Karpas-422 (cell line): ENCODE results near the gene CELF2. TPM values are rescaled to one million over a fixed set of nuclear protein-coding genes. Genes with fewer than 3 reads are reported as not detected.

Experiments used
- DNase-seq: peaks from one replicate; pipeline ENCODE4 v3.0.0-alpha.2; 2015
- H2AFZ ChIP-seq: fragments of 200-600 bp; sonication (generic); 2 replicates; pipeline ENCODE4 v1.6.1; 2014; ENCODE audit warnings: antibody characterized with exemption, low read length, mixed read lengths
- H3K27ac ChIP-seq: fragments of 200-600 bp; sonication (generic); 2 replicates; pipeline ENCODE4 v1.5.1; 2014; ENCODE audit warnings: mild to moderate bottlenecking, low read length, moderate library complexity
- H3K27me3 ChIP-seq: fragments of 200-600 bp; sonication (generic); 2 replicates; pipeline ENCODE4 v1.6.1; 2014; ENCODE audit warnings: low read length, mixed read lengths
- H3K36me3 ChIP-seq: fragments of 200-600 bp; sonication (generic); 2 replicates; pipeline ENCODE4 v1.6.1; 2014; ENCODE audit warnings: low read length, mixed read lengths; ENCODE audit not compliant: insufficient read depth
- H3K4me1 ChIP-seq: fragments of 200-600 bp; sonication (generic); 2 replicates; pipeline ENCODE4 v1.6.1; 2014; ENCODE audit warnings: mild to moderate bottlenecking, low read length, mixed read lengths
- H3K4me2 ChIP-seq: fragments of 200-600 bp; sonication (generic); 2 replicates; pipeline ENCODE4 v1.6.1; 2014; ENCODE audit warnings: low read length, low read depth, mild to moderate bottlenecking; ENCODE audit not compliant: poor library complexity, severe bottlenecking
- H3K4me3 ChIP-seq: fragments of 200-600 bp; sonication (generic); 2 replicates; pipeline ENCODE4 v1.5.1; 2014; ENCODE audit warnings: mild to moderate bottlenecking, antibody characterized with exemption, low read length, mixed read lengths
- H3K79me2 ChIP-seq: fragments of 200-600 bp; sonication (generic); 2 replicates; pipeline ENCODE4 v1.6.1; 2014; ENCODE audit warnings: mild to moderate bottlenecking, low read length, mixed read lengths
- H3K9ac ChIP-seq: fragments of 200-600 bp; sonication (generic); 2 replicates; pipeline ENCODE4 v1.6.0; 2014; ENCODE audit warnings: low read length
- H3K9me2 ChIP-seq: fragments of 200-600 bp; sonication (generic), shearing (Covaris generic); replicated peaks from 2 replicates; pipeline ENCODE4 v1.6.0; 2014; ENCODE audit warnings: mild to moderate bottlenecking, low read length, moderate library complexity; ENCODE audit not compliant: insufficient read depth
- H3K9me3 ChIP-seq: fragments of 300-700, 200-600 bp; sonication (generic); 2 replicates; pipeline ENCODE4 v1.6.1; 2014; ENCODE audit warnings: low read length, mixed read lengths
- H4K20me1 ChIP-seq: fragments of 200-600 bp; sonication (generic); 2 replicates; pipeline ENCODE4 v1.6.1; 2014; ENCODE audit warnings: mild to moderate bottlenecking, antibody characterized with exemption, low read length, low read depth; ENCODE audit not compliant: insufficient read depth
- total RNA-seq: library from RNA; depleted of rRNA; stranded (reverse); fragments of >200 nt; shearing (Covaris generic); gene quantifications from 2 replicates; pipeline ENCODE4 v1.2.3, GENCODE V29; 2014; ENCODE audit warnings: low replicate concordance

Gene CELF2
- total RNA-seq, 1 experiment from 2014 or later: 2.3 TPM

DNA sequence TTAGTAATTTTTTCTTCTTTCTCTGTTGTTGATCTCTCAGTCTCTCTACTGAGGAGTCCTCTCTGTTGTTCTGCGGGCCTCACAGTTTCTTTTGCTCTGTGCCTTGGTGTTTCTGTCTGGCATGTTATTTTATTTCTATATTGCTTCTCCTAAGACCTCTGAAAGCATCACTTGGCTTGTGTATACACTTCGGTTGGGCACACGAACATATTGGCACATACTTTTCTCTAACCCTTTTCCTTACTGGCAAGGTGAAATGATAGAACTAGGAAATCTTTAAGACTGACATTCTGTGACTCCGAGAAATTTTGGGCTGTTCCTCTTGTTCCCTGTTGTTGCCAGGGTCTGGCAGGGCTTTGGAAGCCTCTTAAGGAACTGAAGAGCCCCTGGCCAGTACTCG lies 148.9 kb downstream of the CELF2 start:
- H3K36me3 ChIP-seq: no peaks in the 10 kb centered on the region
- no peak for DNase-seq
- no peak overlapping the region for H3K9ac ChIP-seq
- no peak overlapping the region for H2AFZ ChIP-seq
- H3K4me3 ChIP-seq: no peak overlapping the region
- H3K79me2 ChIP-seq: no peaks in the 10 kb centered on the region
- H4K20me1 ChIP-seq: no peaks in the 10 kb centered on the region
- no peak overlapping the region for H3K4me2 ChIP-seq
- 0 out of 2 replicates have a peak, but pooled peaks cover 4% of the 10 kb centered on the region for H3K27me3 ChIP-seq
- H3K4me1 ChIP-seq: peaks cover 33% of the 10 kb centered on the region
- no peaks in the 10 kb centered on the region for H3K9me2 ChIP-seq
- H3K9me3 ChIP-seq: no peaks in the 10 kb centered on the region
- H3K27ac ChIP-seq: no peak overlapping the region

DNA sequence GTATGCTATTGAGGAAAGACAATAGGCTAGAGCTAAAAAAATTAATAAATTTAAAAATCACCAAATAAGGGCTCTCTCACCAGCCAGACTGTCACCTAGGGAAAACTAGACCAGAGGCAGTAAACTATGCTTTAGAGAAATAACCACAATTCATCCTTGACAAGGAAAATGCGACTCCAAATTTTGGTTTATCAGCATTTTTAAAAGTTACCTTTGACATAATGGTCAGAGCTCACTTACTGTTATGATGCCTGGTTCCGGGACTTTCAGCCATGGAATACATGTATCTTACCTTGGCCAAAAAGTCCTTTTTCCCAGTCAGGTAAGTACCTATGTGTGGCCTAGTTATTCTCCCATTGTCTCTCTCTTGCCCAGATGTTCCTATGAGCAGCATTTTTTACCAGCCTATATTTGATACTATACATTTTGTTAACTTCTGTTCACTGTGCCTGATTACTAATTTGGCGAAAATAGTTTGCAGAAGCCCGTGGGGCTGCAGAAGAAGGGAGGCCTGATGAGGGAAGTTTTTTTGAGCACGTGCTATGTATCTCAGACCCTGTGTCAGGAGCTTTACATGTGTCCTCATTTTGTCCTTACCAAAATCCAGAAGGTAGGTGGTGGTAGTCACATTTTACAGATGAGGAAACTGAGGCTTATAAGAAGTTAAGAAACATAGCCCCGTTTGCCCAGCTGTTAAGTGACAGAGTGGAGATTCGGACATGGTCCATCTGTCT lies 149.7 kb downstream of the CELF2 start:
- Histone ChIP-seq H3K9me2 (no peaks in the 10 kb centered on the region), H3K9ac (no peak overlapping the region), H3K4me1 (peaks cover 33% of the 10 kb centered on the region), H3K27ac (no peak overlapping the region), H2AFZ (no peak overlapping the region), H3K9me3 (no peaks in the 10 kb centered on the region), H3K27me3 (0 out of 2 replicates have a peak, but pooled peaks cover 4% of the 10 kb centered on the region), H3K4me2 (no peak overlapping the region), H4K20me1 (no peaks in the 10 kb centered on the region), H3K4me3 (no peak overlapping the region), H3K79me2 (no peaks in the 10 kb centered on the region), H3K36me3 (no peaks in the 10 kb centered on the region)
- DNase-seq: no peak

DNA sequence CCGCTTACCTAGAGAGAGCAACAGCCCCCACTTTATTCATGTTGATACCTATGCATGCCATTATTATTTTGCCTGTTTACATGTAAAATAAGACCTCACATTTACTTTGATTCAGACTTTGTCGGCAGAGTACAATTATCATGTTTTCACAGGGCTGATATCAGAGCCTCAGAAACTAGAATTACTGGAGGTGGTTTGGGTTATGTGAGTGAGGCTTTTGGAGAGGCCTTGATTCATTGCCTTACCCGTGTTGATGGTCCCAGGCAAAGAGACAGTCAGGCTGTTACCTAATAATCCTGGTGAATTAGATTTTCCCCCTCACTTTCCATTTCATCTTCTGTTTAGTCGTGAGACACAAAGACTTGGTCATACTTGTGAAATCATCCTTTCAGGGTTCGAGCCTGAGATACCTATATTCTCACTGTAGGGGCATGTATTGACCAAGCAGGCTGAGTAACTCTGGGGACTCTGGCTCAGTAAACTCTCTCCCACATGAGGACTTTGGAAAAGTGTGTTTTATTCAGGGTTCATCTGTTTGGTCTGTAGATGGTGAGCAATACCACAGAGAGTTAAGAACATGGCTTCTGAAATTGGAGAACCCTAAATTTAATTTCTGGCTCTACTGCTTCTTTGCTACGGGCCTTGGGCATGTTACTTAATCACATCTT lies 150.9 kb downstream of the CELF2 start:
- H3K36me3 ChIP-seq: no peaks in the 10 kb centered on the region
- no peak overlapping the region for H3K9ac ChIP-seq
- no peak overlapping the region for H2AFZ ChIP-seq
- no peaks in the 10 kb centered on the region for H4K20me1 ChIP-seq
- no peaks in the 10 kb centered on the region for H3K79me2 ChIP-seq
- H3K9me2 ChIP-seq: no peaks in the 10 kb centered on the region
- no peak overlapping the region for H3K4me3 ChIP-seq
- no peaks in the 10 kb centered on the region for H3K9me3 ChIP-seq
- no peak overlapping the region for H3K27ac ChIP-seq
- 0 out of 2 replicates have a peak, but pooled peaks cover 4% of the 10 kb centered on the region for H3K27me3 ChIP-seq
- H3K4me2 ChIP-seq: no peak overlapping the region
- no peak for DNase-seq
- peaks cover 24% of the 10 kb centered on the region for H3K4me1 ChIP-seq

DNA sequence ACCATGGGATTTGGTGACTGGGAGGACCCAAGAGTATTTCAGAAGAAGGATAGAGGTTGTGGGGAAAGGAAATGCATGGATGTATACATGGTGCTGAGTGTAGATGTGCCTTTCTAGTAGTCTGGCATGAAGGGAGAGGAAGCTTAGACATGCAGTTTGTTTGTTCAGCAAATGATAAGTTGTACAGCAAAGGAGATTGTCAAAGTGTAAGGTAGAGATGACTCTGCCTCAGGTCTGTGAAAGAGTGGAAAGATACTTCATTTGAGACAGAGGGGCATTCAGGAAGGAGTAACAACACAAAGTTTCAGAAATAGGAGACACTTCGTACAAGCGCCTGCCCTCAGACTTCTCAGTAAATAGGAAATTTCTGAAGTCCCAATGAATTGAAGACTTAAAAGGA lies 152.3 kb downstream of the CELF2 start:
- Histone ChIP-seq H3K36me3 (no peaks in the 10 kb centered on the region), H3K4me2 (no peak overlapping the region), H3K4me1 (peaks cover 10% of the 10 kb centered on the region), H4K20me1 (no peaks in the 10 kb centered on the region), H3K9me2 (no peaks in the 10 kb centered on the region), H3K9me3 (no peaks in the 10 kb centered on the region), H3K27me3 (0 out of 2 replicates have a peak, but pooled peaks cover 4% of the 10 kb centered on the region), H3K9ac (no peak overlapping the region), H3K4me3 (no peak overlapping the region), H3K27ac (no peak overlapping the region), H3K79me2 (no peaks in the 10 kb centered on the region), H2AFZ (no peak overlapping the region)
- no peak for DNase-seq

DNA sequence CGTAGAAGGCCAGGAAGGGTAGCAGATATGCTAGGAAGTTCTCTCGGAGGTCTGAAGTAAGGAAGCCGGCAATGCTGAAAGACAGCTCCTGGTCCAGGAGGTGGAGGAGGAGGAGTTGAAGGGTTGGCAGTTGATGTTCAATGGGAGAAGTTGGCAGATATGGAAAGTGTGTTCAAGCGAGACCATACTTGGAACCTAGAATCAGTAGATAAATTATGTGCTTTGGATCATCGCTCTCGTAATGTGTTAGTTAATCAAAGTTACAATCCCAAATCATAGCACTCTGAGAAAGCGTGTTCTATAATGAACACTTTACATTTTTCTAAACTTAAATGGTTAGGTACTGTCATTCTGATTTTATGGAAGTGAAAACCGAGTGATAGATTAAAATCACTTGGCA lies 152.9 kb downstream of the CELF2 start:
- Histone ChIP-seq H3K9me2 (no peaks in the 10 kb centered on the region), H2AFZ (no peak overlapping the region)

DNA sequence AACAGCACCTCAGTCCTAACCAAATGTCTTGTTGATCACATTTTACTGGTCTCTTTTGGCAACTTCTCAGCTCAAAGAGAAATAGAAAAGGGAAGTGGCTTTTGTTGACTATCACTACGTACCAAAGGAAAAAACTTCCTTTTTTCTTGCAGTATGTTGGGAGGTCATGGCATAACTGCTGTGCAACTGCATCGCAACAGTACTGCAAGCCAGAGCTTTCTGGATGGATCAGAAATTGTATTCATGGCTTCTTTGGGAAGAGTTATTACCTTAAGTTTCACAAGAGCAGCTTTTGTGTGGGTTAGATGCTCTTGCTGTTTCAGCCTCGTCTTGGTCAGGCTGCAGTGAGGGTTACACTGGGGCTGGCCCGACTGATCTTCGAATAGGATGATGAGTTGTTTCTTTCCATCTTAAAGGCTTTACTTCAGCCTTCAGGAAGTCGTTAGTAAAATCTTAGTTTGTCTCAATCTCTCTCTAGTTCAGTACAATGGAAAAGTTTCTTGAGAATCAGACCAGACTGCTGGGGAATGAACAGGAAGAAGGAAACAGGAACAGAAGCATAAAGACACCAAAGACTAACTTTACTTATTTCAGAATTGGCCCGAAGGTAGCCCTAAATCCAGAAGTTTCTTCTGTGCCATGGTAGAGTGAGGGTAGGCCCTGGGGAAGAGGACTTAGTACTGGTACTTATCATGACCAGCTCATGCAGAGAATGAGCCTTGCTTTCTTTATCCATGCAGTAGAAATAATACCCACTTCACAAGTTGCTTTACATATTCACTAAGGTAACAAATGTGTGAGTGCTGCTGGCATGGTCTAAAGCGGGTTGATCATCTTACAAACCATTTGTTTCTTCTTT lies 153.6 kb downstream of the CELF2 start:
- no peaks in the 10 kb centered on the region for H3K9me3 ChIP-seq
- H3K4me1 ChIP-seq: no peaks in the 10 kb centered on the region
- H3K4me3 ChIP-seq: no peak overlapping the region
- H3K27ac ChIP-seq: no peak overlapping the region
- DNase-seq: no peak
- no peaks in the 10 kb centered on the region for H3K79me2 ChIP-seq
- H2AFZ ChIP-seq: no peak overlapping the region
- 0 out of 2 replicates have a peak, but pooled peaks cover 4% of the 10 kb centered on the region for H3K27me3 ChIP-seq
- no peaks in the 10 kb centered on the region for H3K9me2 ChIP-seq
- H3K9ac ChIP-seq: no peak overlapping the region
- H4K20me1 ChIP-seq: no peaks in the 10 kb centered on the region
- no peak overlapping the region for H3K4me2 ChIP-seq
- H3K36me3 ChIP-seq: no peaks in the 10 kb centered on the region

More for the DNA sequence above, 152.9 kb downstream of the CELF2 start:
- peaks cover 4% of the 10 kb centered on the region for H3K4me1 ChIP-seq
- H4K20me1 ChIP-seq: no peaks in the 10 kb centered on the region
- H3K9ac ChIP-seq: no peak overlapping the region
- 0 out of 2 replicates have a peak, but pooled peaks cover 4% of the 10 kb centered on the region for H3K27me3 ChIP-seq
- no peaks in the 10 kb centered on the region for H3K79me2 ChIP-seq
- no peak overlapping the region for H3K4me2 ChIP-seq
- no peak for DNase-seq
- no peaks in the 10 kb centered on the region for H3K9me3 ChIP-seq
- no peak overlapping the region for H3K27ac ChIP-seq
- H3K36me3 ChIP-seq: no peaks in the 10 kb centered on the region
- H3K4me3 ChIP-seq: no peak overlapping the region

DNA sequence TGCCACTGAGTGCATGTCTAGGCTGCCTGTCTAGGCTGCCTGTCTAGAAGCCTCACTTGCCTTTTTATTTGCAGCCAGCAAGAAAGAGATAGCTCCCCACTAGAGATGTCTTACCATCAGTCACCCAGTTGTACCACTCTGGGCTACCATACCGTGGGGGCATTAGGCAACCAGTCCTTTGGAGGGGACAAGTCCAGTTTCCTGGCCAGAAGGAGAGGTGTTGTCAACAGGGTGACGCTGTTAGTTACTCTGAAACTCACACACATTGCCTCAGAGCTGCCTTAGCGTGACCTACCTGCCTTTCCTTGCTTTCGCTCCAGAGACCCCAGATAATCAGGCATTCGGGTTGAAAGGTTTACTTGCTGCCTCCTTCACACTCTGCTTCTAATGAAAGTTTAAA lies 155.4 kb downstream of the CELF2 start:
- H3K4me3 ChIP-seq: no peak overlapping the region
- H3K9ac ChIP-seq: no peak overlapping the region
- H3K4me2 ChIP-seq: no peak overlapping the region
- no peaks in the 10 kb centered on the region for H3K4me1 ChIP-seq
- DNase-seq: no peak
- H3K27me3 ChIP-seq: no peaks in the 10 kb centered on the region
- H3K79me2 ChIP-seq: no peaks in the 10 kb centered on the region
- H4K20me1 ChIP-seq: no peaks in the 10 kb centered on the region
- no peak overlapping the region for H2AFZ ChIP-seq
- H3K27ac ChIP-seq: no peak overlapping the region
- no peaks in the 10 kb centered on the region for H3K9me2 ChIP-seq
- H3K9me3 ChIP-seq: no peaks in the 10 kb centered on the region
- no peaks in the 10 kb centered on the region for H3K36me3 ChIP-seq

DNA sequence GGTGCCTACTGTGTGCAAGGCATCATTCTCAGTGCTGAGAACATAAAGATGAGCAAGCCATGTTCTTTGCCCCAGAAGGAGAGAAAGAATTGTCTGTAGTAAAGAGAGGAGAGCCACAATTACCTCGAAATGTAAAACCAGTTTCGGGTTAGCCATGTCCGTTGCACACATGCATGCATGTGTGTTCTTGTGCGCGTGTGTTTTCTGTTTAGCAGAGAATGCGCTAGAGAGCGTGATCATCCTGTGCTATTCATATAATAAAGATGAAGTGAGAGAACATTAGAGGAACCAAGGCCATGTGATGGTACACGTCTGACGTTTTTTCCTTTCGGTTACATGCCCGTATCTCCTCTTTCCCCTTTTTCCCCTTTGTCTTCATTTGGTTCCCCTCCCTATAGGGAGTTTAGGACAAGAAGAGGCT lies 158.2 kb downstream of the CELF2 start:
- Histone ChIP-seq H3K4me1 (peaks cover 8% of the 10 kb centered on the region), H3K9me3 (no peaks in the 10 kb centered on the region), H3K9ac (no peak overlapping the region), H3K4me2 (no peak overlapping the region), H3K4me3 (no peak overlapping the region), H3K27ac (no peak overlapping the region), H2AFZ (no peak overlapping the region), H4K20me1 (no peaks in the 10 kb centered on the region), H3K36me3 (no peaks in the 10 kb centered on the region), H3K79me2 (no peaks in the 10 kb centered on the region), H3K9me2 (no peaks in the 10 kb centered on the region), H3K27me3 (no peaks in the 10 kb centered on the region)
- DNase-seq: no peak
